GM19452 (cell line): ENCODE data around the gene ALPK3.
"Not testable (repeated sequence)": the region's sequence is repeated elsewhere in the genome, so short reads cannot be mapped to it uniquely, and the experiment has no call there.

Experiments used
- ATAC-seq: cut with Tn5 transposase; IDR thresholded peaks from one replicate; pipeline ENCODE4 v1.9.1; 2021; ENCODE audit not compliant: unreplicated experiment

Gene ALPK3

GRCh38 chr15:84871428-84871985, 54.4 kb downstream of the ALPK3 start:
- no peak for ATAC-seq

GRCh38 chr15:84872009-84872910, 55.1 kb downstream of the ALPK3 start:
- no peak for ATAC-seq

- no peak for ATAC-seq
These were observed 56.8 kb downstream of the ALPK3 start for GRCh38 chr15:84873997-84874396.

GRCh38 chr15:84874981-84875699, 58.0 kb downstream of the ALPK3 start:
- ATAC-seq: no peak

GRCh38 chr15:84876269-84876668, 59.1 kb downstream of the ALPK3 start:
- ATAC-seq: no peak

- not testable (repeated sequence) for ATAC-seq
These were observed 60.5 kb downstream of the ALPK3 start for GRCh38 chr15:84877701-84878100.

- no peak for ATAC-seq
These were observed 61.3 kb downstream of the ALPK3 start for GRCh38 chr15:84878504-84878903.

GRCh38 chr15:84879088-84879780, 62.1 kb downstream of the ALPK3 start:
- no peak for ATAC-seq

GRCh38 chr15:84880007-84880406, 62.9 kb downstream of the ALPK3 start:
- no peak for ATAC-seq

- no peak for ATAC-seq
These were observed 63.8 kb downstream of the ALPK3 start for GRCh38 chr15:84880822-84881519.

- no peak for ATAC-seq
These were observed 64.3 kb downstream of the ALPK3 start for GRCh38 chr15:84881520-84881830.

GRCh38 chr15:84883466-84883865, 66.3 kb downstream of the ALPK3 start:
- no peak for ATAC-seq

- ATAC-seq: no peak
These were observed 67.0 kb downstream of the ALPK3 start, which contains the start of gene SLC28A1 for GRCh38 chr15:84883916-84884781. TSS of gene SLC28A1 (plus strand) at chr15:84884662. CDS start at chr15:84887761, 3,099 bp downstream.

GRCh38 chr15:84885801-84886200, 68.6 kb downstream of the ALPK3 start:
- ATAC-seq: no peak

GRCh38 chr15:84886211-84886983, 69.2 kb downstream of the ALPK3 start:
- ATAC-seq: no peak

GRCh38 chr15:84886984-84887299, 69.8 kb downstream of the ALPK3 start:
- no peak for ATAC-seq

GRCh38 chr15:84887938-84888337, 70.8 kb downstream of the ALPK3 start:
- no peak for ATAC-seq

- ATAC-seq: no peak
These were observed 71.5 kb downstream of the ALPK3 start for GRCh38 chr15:84888639-84889038.

- ATAC-seq: no peak
These were observed 72.3 kb downstream of the ALPK3 start for GRCh38 chr15:84889313-84889990.
